Endodermal cell (in vitro differentiated cells): Measurements from ENCODE around the gene ABL1. TPM values are rescaled to one million over a fixed set of nuclear protein-coding genes. Genes with fewer than 3 reads are reported as not detected.
A peak's percentile ranks its signal among the peaks of the same experiment; 100 is the strongest.

ENCODE experiments used
- DNase-seq: peaks from one replicate; pipeline ENCODE4 v3.0.0-alpha.2; 2017
- H3K27ac ChIP-seq: 2 replicates; pipeline ENCODE4 v1.5.1; 2013; ENCODE audit warnings: mild to moderate bottlenecking, low read depth, low read length, moderate library complexity
- H3K27me3 ChIP-seq: 2 replicates; pipeline ENCODE4 v1.6.1; 2013; ENCODE audit warnings: mild to moderate bottlenecking, low read length, moderate library complexity; ENCODE audit not compliant: insufficient read depth, control insufficient read depth, poor library complexity, severe bottlenecking
- H3K36me3 ChIP-seq: 2 replicates; pipeline ENCODE4 v1.7.0; 2013; ENCODE audit warnings: mild to moderate bottlenecking, low read length, moderate library complexity; ENCODE audit not compliant: control insufficient read depth, insufficient read depth
- H3K4me1 ChIP-seq: one replicate; pipeline ENCODE4 v1.7.0; 2013; ENCODE audit warnings: low read length; ENCODE audit not compliant: control insufficient read depth, insufficient read depth
- H3K4me3 ChIP-seq: 2 replicates; pipeline ENCODE4 v1.5.1; 2013; ENCODE audit warnings: mild to moderate bottlenecking, low read length, moderate library complexity
- H3K9ac ChIP-seq: 2 replicates; pipeline ENCODE4 v1.6.1; 2013; ENCODE audit warnings: mild to moderate bottlenecking, low read length, moderate library complexity; ENCODE audit not compliant: poor library complexity, severe bottlenecking; ENCODE audit errors: extremely low read depth
- H3K9me3 ChIP-seq: 2 replicates; pipeline ENCODE4 v1.6.1; 2013; ENCODE audit warnings: mild to moderate bottlenecking, low read length, moderate library complexity; ENCODE audit not compliant: control insufficient read depth
- H3K27ac Mint-ChIP-seq: 2 replicates; pipeline ENCODE4 v1.8.0; 2020; ENCODE audit warnings: mixed read lengths
- H3K27me3 Mint-ChIP-seq: 2 replicates; pipeline ENCODE4 v1.8.0; 2021; ENCODE audit warnings: mild to moderate bottlenecking, mixed read lengths; ENCODE audit not compliant: insufficient read depth
- H3K36me3 Mint-ChIP-seq: 2 replicates; pipeline ENCODE4 v1.8.0; 2020; ENCODE audit warnings: low read depth, mixed read lengths
- H3K4me1 Mint-ChIP-seq: 2 replicates; pipeline ENCODE4 v1.8.0; 2020; ENCODE audit warnings: mixed read lengths
- H3K4me3 Mint-ChIP-seq: 2 replicates; pipeline ENCODE4 v1.8.0; 2020; ENCODE audit warnings: mild to moderate bottlenecking, moderate library complexity, mixed read lengths
- H3K9me3 Mint-ChIP-seq: 2 replicates; pipeline ENCODE4 v1.8.0; 2020; ENCODE audit warnings: mild to moderate bottlenecking, mixed read lengths
- WGBS, 2 experiments: methylation state at CpG; one replicate each; pipeline versions ENCODE4 v1.1.5 to v1.1.7; 2013; ENCODE audit warnings: missing lambda C conversion rate in 2 of 2, mixed read lengths in 1 of 2; ENCODE audit not compliant: insufficient coverage in 1 of 2, insufficient read length in 1 of 2; 5-methylcytosine and 5-hydroxymethylcytosine counted together
- total RNA-seq, 2 donors: library from RNA; stranded (reverse); fragmentation: NEBNext Ultra II Directional in 1 of 2; extraction: Animal tissue kit (Norgen Biotek cat#: 25700) in 1 of 2; gene quantifications; 2 replicates in 1 of 2; 3 replicates in 1 of 2; pipeline ENCODE4 v1.2.1, GENCODE V29; 2021
- TF ChIP-seq, protein P1 (sequence below): fragments of 200-600 bp; sonication (generic); conservative IDR thresholded peaks from 2 replicates; pipeline ENCODE4 v1.5.0; 2021; ENCODE audit warnings: antibody characterized with exemption, mild to moderate bottlenecking

ABL1 gene
- total RNA-seq, 2 donors from 2014 or later, result 78.8 to 94.1 TPM

DNA sequence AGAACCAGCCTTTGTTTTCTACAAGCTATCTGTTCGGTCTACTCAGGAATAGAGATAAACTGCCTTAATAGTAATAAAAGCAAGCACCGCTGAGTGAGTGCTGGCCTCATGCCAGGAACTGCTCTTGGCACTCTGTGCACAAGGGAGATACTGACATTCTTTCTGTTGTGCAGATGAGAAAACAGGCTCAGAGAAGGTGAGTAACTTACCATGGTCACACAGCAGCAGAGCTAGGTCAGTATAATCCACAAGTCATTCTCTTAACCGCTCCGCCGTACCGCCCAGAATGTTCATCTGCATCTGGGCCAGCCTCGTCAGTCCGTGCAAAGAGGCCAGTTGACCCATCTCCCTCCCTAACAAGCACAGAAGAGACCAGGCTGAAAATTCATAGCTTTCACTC is 34.2 kb downstream of the ABL1 start:
- DNase-seq, result no peak
- TF ChIP-seq, protein P1, sequence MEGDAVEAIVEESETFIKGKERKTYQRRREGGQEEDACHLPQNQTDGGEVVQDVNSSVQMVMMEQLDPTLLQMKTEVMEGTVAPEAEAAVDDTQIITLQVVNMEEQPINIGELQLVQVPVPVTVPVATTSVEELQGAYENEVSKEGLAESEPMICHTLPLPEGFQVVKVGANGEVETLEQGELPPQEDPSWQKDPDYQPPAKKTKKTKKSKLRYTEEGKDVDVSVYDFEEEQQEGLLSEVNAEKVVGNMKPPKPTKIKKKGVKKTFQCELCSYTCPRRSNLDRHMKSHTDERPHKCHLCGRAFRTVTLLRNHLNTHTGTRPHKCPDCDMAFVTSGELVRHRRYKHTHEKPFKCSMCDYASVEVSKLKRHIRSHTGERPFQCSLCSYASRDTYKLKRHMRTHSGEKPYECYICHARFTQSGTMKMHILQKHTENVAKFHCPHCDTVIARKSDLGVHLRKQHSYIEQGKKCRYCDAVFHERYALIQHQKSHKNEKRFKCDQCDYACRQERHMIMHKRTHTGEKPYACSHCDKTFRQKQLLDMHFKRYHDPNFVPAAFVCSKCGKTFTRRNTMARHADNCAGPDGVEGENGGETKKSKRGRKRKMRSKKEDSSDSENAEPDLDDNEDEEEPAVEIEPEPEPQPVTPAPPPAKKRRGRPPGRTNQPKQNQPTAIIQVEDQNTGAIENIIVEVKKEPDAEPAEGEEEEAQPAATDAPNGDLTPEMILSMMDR, result no peak
- no peak overlapping the region for H3K27ac Mint-ChIP-seq
- no peak overlapping the region for H3K4me3 Mint-ChIP-seq
- no peak overlapping the region for H3K4me3 ChIP-seq
- H3K36me3 ChIP-seq, result peaks cover 58% of the 10 kb centered on the region
- peaks cover 2% of the 10 kb centered on the region for H3K4me1 Mint-ChIP-seq
- no peaks in the 10 kb centered on the region for H3K9me3 Mint-ChIP-seq
- no peak overlapping the region for H3K27ac ChIP-seq
- no peaks in the 10 kb centered on the region for H3K27me3 Mint-ChIP-seq
- peaks cover 68% of the 10 kb centered on the region for H3K36me3 Mint-ChIP-seq
- no peaks in the 10 kb centered on the region for H3K27me3 ChIP-seq
- H3K4me1 ChIP-seq, result no peaks in the 10 kb centered on the region
- no peaks in the 10 kb centered on the region for H3K9me3 ChIP-seq
- no peak overlapping the region for H3K9ac ChIP-seq
- WGBS, 2 experiments, result 93 to 100% methylated on average over 6 to 8 of the region's 8 CpGs

DNA sequence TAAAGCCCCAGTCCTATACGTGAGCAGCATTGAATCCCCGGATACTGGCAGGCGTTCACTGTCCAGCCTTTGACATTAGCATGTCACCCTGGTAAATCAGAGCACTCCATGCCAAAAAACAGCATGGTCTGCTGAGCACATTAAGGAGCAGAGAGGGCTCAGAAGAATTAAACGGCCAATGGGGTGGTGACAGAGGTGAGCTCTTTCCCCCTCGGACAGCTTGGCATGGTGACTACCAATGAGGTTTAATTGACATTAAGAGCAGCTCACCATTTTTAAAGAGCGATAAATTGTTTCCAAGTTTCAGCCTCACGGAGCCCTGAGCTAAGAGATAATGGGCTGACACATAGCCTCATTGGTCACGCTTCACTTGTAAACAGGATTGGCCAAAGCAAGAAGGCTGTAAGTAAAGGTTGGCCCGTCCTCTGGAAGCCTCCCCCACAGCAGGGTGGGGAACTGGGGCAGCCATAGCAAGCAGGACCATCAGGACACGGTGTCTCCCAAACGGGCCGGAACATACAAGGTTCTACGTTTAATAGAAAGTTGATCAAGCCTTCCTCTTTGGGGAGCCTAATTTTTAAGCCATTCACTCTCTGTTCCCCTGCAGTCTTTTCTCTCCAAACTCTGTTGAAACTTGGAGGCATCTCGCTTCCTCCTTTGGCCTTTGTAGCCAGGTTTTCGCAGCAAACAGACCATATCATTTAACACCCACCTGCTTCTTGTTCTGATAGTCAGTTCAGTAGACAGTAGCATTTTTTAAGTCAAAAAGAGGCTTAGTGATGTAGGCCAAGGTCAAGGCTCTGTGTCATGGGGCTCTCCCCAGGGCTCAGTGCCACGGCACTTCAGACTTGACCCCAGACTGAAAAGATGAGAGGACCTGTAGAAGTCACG is 35.7 kb downstream of the ABL1 start:
- peak overlapping the region; percentile 62 for H3K27ac Mint-ChIP-seq
- WGBS, 2 experiments, result 87 to 91% methylated on average over 16 to 17 of the region's 17 CpGs
- no peak overlapping the region for H3K4me3 Mint-ChIP-seq
- no peaks in the 10 kb centered on the region for H3K27me3 ChIP-seq
- H3K9me3 ChIP-seq, result no peaks in the 10 kb centered on the region
- H3K27ac ChIP-seq, result no peak overlapping the region
- no peak overlapping the region for H3K4me3 ChIP-seq
- no peaks in the 10 kb centered on the region for H3K9me3 Mint-ChIP-seq
- peaks cover 2% of the 10 kb centered on the region for H3K4me1 Mint-ChIP-seq
- H3K9ac ChIP-seq, result no peak overlapping the region
- TF ChIP-seq, protein P1, result no peak
- H3K4me1 ChIP-seq, result no peaks in the 10 kb centered on the region
- peaks cover 72% of the 10 kb centered on the region for H3K36me3 Mint-ChIP-seq
- H3K27me3 Mint-ChIP-seq, result no peaks in the 10 kb centered on the region
- peaks cover 61% of the 10 kb centered on the region for H3K36me3 ChIP-seq
- no peak for DNase-seq

GRCh38 chr9:130871395-130872062 is 36.5 kb downstream of the ABL1 start:
- Mint-ChIP-seq H3K36me3 (peaks cover 74% of the 10 kb centered on the region), H3K9me3 (no peaks in the 10 kb centered on the region), H3K27me3 (no peaks in the 10 kb centered on the region), H3K4me1 (peaks cover 2% of the 10 kb centered on the region), H3K4me3 (no peak overlapping the region), H3K27ac (peak overlapping the region; percentile 62)
- no peaks in the 10 kb centered on the region for H3K9me3 ChIP-seq
- no peak overlapping the region for H3K27ac ChIP-seq
- no peak overlapping the region for H3K9ac ChIP-seq
- no peaks in the 10 kb centered on the region for H3K27me3 ChIP-seq
- TF ChIP-seq, protein P1, result no peak
- 91 to 94% methylated on average over 10 of the region's 10 CpGs for WGBS, 2 experiments
- no peak for DNase-seq
- H3K4me3 ChIP-seq, result no peak overlapping the region
- peaks cover 67% of the 10 kb centered on the region for H3K36me3 ChIP-seq
- H3K4me1 ChIP-seq, result no peaks in the 10 kb centered on the region
